ENCODE data around the gene PTGFRN. TPM values are rescaled to one million over a fixed set of nuclear protein-coding genes. Genes with fewer than 3 reads are reported as not detected.
A peak's percentile ranks its signal among the peaks of the same experiment; 100 is the strongest.

The PTGFRN gene
- total RNA-seq, 1 donor from 2014 or later = 91.3 TPM

DNA sequence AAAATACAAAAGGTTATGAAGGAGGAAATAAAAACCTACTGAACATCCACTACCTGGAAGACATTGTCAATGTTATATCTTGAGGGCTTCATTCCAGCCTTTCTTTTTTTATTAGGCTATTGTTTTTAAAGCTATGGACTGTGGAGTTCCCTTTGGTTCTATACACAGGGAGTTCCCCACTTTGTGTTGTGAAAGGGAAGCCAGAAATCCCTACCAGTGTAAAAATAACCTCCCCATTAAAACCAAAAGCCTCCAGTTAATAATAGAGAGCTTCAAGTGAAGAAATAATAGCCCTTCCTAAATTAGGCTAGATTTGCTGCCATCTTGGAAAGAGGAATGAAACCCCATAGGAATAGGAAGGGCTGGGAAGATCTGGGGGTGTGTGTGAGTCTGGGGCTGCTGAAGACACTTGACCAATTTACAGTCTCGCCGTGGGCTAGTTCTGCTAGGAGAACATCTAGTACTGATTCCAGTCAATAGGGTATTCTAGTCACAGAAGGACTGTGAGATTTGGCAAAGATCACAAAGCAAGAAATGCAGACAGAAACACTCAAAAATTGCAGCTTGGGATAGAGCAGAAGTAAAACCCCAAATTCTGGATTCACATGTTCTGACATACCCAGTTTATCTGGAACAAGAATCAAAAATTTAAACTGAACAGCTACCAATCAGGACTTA lies 32.4 kb upstream of the PTGFRN start:
- no peak overlapping the region for H3K4me3 ChIP-seq (ENCODE audit: low read depth, low read length)
- no peak for DNase-seq (ENCODE audit: low read depth)
- TF ChIP-seq, protein P1, sequence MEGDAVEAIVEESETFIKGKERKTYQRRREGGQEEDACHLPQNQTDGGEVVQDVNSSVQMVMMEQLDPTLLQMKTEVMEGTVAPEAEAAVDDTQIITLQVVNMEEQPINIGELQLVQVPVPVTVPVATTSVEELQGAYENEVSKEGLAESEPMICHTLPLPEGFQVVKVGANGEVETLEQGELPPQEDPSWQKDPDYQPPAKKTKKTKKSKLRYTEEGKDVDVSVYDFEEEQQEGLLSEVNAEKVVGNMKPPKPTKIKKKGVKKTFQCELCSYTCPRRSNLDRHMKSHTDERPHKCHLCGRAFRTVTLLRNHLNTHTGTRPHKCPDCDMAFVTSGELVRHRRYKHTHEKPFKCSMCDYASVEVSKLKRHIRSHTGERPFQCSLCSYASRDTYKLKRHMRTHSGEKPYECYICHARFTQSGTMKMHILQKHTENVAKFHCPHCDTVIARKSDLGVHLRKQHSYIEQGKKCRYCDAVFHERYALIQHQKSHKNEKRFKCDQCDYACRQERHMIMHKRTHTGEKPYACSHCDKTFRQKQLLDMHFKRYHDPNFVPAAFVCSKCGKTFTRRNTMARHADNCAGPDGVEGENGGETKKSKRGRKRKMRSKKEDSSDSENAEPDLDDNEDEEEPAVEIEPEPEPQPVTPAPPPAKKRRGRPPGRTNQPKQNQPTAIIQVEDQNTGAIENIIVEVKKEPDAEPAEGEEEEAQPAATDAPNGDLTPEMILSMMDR (IDR thresholded peaks at IDR 0.05; ENCODE audit: insufficient read depth, low read length, poor library complexity, severe bottlenecking) = no peak
- H3K27me3 ChIP-seq (ENCODE audit: control insufficient read depth, insufficient read depth, low read length) = no peaks in the 10 kb centered on the region
- no peaks in the 10 kb centered on the region for H3K36me3 ChIP-seq (ENCODE audit: control insufficient read depth, insufficient read depth, low read length)

DNA sequence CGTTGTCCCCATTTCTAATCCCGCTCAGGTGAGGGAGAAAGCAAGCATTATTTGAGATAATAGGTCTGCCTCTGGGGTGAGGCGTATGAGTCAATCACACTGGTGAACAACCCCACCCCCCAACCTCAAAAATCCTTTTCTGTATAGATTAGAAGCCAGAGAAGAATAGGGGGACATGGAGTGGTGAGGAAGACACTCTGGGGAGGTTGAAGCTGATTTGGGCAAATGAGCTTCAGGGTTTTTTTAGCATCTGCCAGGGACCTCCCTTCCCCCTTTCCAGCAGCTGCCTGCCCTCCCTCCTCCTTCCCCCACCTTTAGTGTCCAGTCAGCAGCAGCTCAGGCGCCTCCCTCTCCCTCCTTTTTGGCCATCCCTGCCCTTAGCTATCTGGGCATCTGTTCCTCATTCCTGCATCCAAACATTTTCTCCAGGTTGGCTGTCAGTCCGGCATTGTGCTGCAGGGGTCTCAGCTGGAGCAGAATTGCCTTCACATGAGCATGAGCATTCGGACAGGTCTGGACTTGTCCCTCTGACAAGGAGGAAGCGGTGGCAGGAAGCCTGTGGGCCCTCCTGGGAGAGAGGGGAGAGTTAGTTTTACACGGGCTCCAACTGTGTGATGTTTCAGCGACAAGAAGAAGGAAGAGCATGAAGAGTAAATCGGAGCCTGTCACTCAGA lies 30.8 kb upstream of the PTGFRN start:
- H3K27me3 ChIP-seq (ENCODE audit: control insufficient read depth, insufficient read depth, low read length) = no peaks in the 10 kb centered on the region
- no peaks in the 10 kb centered on the region for H3K36me3 ChIP-seq (ENCODE audit: control insufficient read depth, insufficient read depth, low read length)
- no peak overlapping the region for H3K4me3 ChIP-seq (ENCODE audit: low read depth, low read length)
- TF ChIP-seq, protein P1 (IDR thresholded peaks at IDR 0.05; ENCODE audit: insufficient read depth, low read length, poor library complexity, severe bottlenecking) = no peak
- DNase-seq (ENCODE audit: low read depth) = peak; percentile 16

DNA sequence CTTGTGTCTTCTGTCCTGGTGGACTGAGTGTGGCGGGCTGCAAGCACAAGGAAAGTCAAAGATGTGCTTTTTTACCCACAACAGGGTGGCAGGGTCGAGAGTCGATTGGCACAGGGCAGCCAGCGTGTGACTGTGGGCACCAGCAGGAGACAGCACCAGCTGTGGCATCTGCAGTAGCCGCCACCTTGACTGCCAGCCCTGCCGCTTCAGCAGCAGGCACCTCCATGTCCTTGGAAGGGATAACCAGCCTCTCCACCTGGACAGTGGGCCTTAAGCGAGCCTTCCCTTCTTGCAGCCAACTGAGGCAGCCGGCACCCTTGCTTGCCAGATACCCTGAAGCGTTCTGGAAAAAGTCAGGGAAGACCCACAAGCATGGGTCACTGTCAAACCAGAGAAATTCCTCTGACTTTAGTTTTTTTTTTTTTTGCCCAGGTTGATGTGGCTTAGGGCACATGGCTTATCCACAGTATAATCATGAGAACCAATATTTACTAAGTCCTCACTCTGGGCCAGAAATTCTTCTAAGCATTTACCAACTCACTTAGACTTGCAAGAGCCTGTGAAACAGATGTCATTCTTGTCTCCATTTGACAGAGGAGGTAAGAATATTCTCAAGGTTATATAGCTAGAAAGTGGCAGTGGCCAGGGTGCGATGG lies 30.1 kb upstream of the PTGFRN start:
- TF ChIP-seq, protein P1 (IDR thresholded peaks at IDR 0.05; ENCODE audit: insufficient read depth, low read length, poor library complexity, severe bottlenecking) = no peak
- no peak for DNase-seq (ENCODE audit: low read depth)
- H3K27me3 ChIP-seq (ENCODE audit: control insufficient read depth, insufficient read depth, low read length) = no peaks in the 10 kb centered on the region
- no peak overlapping the region for H3K4me3 ChIP-seq (ENCODE audit: low read depth, low read length)
- H3K36me3 ChIP-seq (ENCODE audit: control insufficient read depth, insufficient read depth, low read length) = no peaks in the 10 kb centered on the region

GRCh38 chr1:116880917-116881316 lies 28.8 kb upstream of the PTGFRN start:
- Histone ChIP-seq H3K36me3 (ENCODE audit: control insufficient read depth, insufficient read depth, low read length) (no peaks in the 10 kb centered on the region), H3K27me3 (ENCODE audit: control insufficient read depth, insufficient read depth, low read length) (no peaks in the 10 kb centered on the region), H3K4me3 (ENCODE audit: low read depth, low read length) (no peak overlapping the region)
- TF ChIP-seq, protein P1 (IDR thresholded peaks at IDR 0.05; ENCODE audit: insufficient read depth, low read length, poor library complexity, severe bottlenecking) = no peak
- DNase-seq (ENCODE audit: low read depth) = no peak

- Histone ChIP-seq H3K36me3 (ENCODE audit: control insufficient read depth, insufficient read depth, low read length) (no peaks in the 10 kb centered on the region), H3K4me3 (ENCODE audit: low read depth, low read length) (no peak overlapping the region), H3K27me3 (ENCODE audit: control insufficient read depth, insufficient read depth, low read length) (no peaks in the 10 kb centered on the region)
- DNase-seq (ENCODE audit: low read depth) = no peak
- TF ChIP-seq, protein P1 (IDR thresholded peaks at IDR 0.05; ENCODE audit: insufficient read depth, low read length, poor library complexity, severe bottlenecking) = peak; percentile 34
Measured at GRCh38 chr1:116881879-116882520, 27.7 kb upstream of the PTGFRN start.

Measured in kidney epithelial cell (primary cell).